Measurements from ENCODE around the gene NDUFB7.

NDUFB7 gene

GRCh38 chr19:14517446-14517839, 54.4 kb downstream of the NDUFB7 start:
- TF ChIP-seq SIN3A (IDR thresholded peaks at IDR 0.05; ENCODE audit: borderline replicate concordance, insufficient read depth, low read length) (no peak), POLR2AphosphoS5 (IDR thresholded peaks at IDR 0.05; ENCODE audit: low read depth, low read length) (no peak), TAF1 (IDR thresholded peaks at IDR 0.05; ENCODE audit: borderline replicate concordance, insufficient read depth, low read length) (no peak), FOXP2 (optimal IDR thresholded peaks at IDR 0.05; ENCODE audit: borderline replicate concordance, extremely low read depth, extremely low read length, insufficient read depth) (no peak), REST (IDR thresholded peaks at IDR 0.05; ENCODE audit: insufficient read depth in 1 of 2, low read depth in 2 of 2, low read length in 2 of 2) (no peak)

- TF ChIP-seq POLR2AphosphoS5 (IDR thresholded peaks at IDR 0.05; ENCODE audit: low read depth, low read length): no peak
- no peak for TF ChIP-seq TAF1 (IDR thresholded peaks at IDR 0.05; ENCODE audit: borderline replicate concordance, insufficient read depth, low read length)
- TF ChIP-seq SIN3A (IDR thresholded peaks at IDR 0.05; ENCODE audit: borderline replicate concordance, insufficient read depth, low read length): no peak
- no peak for TF ChIP-seq FOXP2 (optimal IDR thresholded peaks at IDR 0.05; ENCODE audit: borderline replicate concordance, extremely low read depth, extremely low read length, insufficient read depth)
- TF ChIP-seq REST (IDR thresholded peaks at IDR 0.05; ENCODE audit: insufficient read depth in 1 of 2, low read depth in 2 of 2, low read length in 2 of 2): no peak
These were observed 55.0 kb downstream of the NDUFB7 start for GRCh38 chr19:14516746-14517438.

Measured in PFSK-1 (cell line).